ENCODE data around the gene MCUB.

DNA sequence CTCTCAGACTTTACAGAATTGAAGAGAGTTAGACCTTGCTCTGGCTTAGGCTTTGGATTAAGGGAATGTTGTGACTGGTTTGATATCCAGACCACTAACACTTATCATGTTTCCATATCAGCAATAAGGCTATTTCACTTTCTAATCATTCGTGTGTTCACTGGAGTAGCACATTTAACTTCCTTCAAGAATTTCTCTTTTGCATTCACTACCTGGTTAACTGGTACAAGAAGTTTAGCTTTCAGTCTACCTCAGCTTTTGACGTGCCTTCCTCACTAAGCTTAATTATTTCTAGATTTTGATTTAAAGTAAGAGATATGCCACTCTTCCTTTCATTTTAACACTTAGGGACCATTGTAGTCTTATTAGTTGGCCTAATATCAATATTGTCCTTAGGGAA, 80.6 kb downstream of the MCUB start:
- TF ChIP-seq POLR2A (IDR thresholded peaks at IDR 0.05; ENCODE audit: low read depth, low read length) (no peak), TAF1 (IDR thresholded peaks at IDR 0.05; ENCODE audit: borderline replicate concordance, low read depth, low read length) (no peak)
